Muscle of arm (tissue), 14 donors: ENCODE measurements around the gene NFKB2. TPM values are rescaled to one million over a fixed set of nuclear protein-coding genes. Genes with fewer than 3 reads are reported as not detected.
A peak's percentile ranks its signal among the peaks of the same experiment; 100 is the strongest.

Experiments
- DNase-seq: peaks from one replicate; pipeline ENCODE4 v3.0.0-alpha.2; 2013
- long read RNA-seq, 11 donors: transcript quantifications; one replicate each; lab custom pipeline, GENCODE V29; 2026
- polyA plus RNA-seq, 12 donors: library from polyadenylated mRNA; unstranded; fragments of 120-200 nt; gene quantifications; one replicate each; pipeline ENCODE4 v1.2.1, GENCODE V29; 2013; ENCODE audit not compliant: insufficient read length in 12 of 12

Gene NFKB2
- polyA plus RNA-seq, result 10 to 100 TPM in 11 of 12 donors, not detected in 1; 11.2 to 29.2 (median 14.8) TPM
- long read RNA-seq, donor 1, result 0 reads
- long read RNA-seq, donor 2, result 0 reads
- long read RNA-seq, donor 3, result 0 reads
- long read RNA-seq, donor 4, partial matches to known transcripts, result 0 of 1 reads
- long read RNA-seq, donor 4, other reads (novel, unspliced or antisense), result 0 of 1 reads
- long read RNA-seq, donor 5, result 0 reads
- long read RNA-seq, donor 6, result 0 reads
- long read RNA-seq, donor 7, result 0 reads
- long read RNA-seq, donor 8, result 0 reads
- long read RNA-seq, donor 9, result 0 reads
- long read RNA-seq, donor 10, partial matches to known transcripts, result 0 of 1 reads
- long read RNA-seq, donor 10, other reads (novel, unspliced or antisense), result 0 of 1 reads
- long read RNA-seq, donor 11, partial matches to known transcripts, result 0 of 2 reads
- long read RNA-seq, donor 11, other reads (novel, unspliced or antisense), result 0 of 2 reads

DNA sequence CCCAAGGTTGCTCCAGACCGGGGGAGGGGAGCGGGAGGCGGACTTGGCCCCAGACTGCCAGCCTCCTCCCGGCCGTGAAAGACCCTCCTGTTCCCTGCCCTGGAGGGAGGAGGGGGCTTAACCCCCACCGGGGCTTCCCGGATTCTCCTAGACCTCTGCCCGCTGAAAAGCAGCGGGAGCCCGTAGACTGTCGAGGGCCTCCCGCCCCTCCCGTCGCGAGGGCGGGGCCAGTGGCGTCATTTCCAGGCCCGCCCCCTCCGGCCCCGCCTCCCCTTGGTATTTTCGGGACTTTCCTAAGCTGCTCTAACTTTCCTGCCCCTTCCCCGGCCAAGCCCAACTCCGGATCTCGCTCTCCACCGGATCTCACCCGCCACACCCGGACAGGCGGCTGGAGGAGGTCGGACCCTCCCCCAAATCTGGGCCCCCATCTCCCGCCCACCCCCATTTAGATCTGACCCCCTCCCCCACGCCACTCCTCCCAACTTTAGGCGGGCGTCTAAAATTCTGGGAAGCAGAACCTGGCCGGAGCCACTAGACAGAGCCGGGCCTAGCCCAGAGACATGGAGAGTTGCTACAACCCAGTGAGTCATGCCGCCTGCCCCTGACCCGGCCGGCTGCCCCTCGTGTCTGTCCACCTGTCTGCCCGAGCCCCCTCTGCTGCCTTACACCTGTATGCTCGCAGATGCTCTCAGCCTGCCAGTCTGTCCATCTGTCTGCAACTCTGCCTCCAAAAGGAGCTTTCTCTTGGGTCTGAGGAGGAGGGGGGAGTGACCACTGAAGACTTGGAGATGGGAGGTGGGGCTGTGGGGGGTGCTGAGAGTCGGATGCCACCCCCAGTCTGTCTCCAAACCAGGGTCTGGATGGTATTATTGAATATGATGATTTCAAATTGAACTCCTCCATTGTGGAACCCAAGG is at the start of gene NFKB2:
Gene NFKB2, plus strand, starts transcription at position 306 of the 917 bp plus-strand sequence. Its CDS starts 255 bp downstream, at position 561.
- DNase-seq, result peak; percentile 95

DNA sequence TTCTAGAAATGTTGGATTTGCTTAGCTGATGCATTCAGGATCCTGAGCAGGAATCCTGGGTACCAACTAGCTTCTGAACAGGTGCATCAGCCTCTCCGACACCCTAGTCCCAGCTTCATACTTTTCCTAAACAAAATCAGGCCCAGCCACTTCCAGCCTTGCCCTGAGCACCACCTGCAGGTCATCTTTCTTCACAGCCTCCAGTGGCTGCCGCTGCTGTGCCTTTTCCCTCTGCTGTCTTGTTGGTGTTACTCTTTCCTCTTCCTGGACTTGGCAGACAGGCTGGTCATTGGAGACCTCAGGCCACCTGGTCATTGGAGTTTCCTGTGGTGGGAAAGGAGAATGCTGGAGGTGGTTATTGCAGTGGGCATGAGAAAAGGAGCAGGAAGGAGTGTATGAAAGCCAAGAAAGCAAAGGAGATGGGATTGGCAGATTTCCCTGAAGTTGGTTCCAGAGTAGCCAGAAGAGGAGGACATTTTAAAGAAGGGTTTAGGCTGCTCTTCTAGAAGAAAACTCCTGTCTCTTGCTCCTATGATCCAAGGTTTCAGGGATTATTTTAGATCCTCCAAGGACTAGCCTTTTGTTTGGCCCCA is 48.2 kb upstream of the NFKB2 start:
- DNase-seq, result no peak

- DNase-seq, result peak; percentile 60
Observed at GRCh38 chr10:102352066-102352715, 43.3 kb upstream of the NFKB2 start.

DNA sequence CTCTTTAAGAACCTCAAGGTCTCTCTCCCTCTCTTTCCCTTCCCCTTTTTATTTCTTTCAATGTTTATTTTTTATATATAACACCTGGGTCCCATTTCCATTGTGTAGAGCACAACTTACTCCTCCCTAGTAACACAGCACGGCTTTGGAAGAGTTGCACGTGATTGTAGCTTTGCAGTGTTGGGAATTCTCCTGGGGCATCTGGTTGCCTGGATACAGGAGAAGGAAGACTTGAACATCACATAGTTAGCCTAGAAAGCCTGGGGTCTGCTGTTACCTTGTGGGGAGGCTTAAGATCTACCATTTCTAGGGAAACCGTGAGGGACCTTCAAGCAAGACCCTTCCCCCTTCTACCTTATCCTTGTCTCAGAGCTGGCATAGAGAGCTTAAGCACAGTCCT is 41.1 kb upstream of the NFKB2 start:
- no peak for DNase-seq

DNA sequence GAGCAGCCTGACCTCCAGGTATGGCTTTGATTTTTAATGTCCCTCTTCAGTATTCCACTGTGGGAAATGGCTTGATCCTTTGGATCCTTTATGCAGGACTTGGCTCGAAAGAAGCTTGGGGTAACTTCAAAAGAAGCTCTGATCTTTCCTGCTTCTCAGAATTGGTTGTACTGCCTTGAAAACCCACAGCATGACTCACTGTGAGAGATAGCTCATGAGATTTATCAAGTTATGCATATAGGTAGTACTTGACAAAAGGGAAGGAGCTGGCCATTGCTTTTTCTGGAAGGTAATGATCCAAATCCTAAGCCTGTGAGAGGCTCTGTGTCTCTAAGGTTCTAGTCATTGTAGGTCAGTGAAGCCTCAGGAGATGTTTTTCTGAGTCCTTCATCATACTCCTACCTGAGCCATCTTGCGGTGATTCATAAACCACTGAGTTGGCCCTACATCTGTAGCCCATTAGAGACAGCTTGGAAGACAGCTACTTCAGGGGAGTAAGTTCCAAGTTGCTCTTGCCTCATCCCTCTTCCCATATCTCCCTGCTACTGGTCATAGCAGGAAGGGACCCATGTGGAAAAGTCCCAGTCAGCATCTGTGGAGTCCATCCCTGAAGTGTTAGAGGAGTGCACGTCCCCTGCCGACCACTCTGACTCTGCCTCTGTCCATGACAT is 36.7 kb upstream of the NFKB2 start:
- DNase-seq, result no peak

GRCh38 chr10:102367441-102367840 is 28.1 kb upstream of the NFKB2 start:
- DNase-seq, result no peak

DNA sequence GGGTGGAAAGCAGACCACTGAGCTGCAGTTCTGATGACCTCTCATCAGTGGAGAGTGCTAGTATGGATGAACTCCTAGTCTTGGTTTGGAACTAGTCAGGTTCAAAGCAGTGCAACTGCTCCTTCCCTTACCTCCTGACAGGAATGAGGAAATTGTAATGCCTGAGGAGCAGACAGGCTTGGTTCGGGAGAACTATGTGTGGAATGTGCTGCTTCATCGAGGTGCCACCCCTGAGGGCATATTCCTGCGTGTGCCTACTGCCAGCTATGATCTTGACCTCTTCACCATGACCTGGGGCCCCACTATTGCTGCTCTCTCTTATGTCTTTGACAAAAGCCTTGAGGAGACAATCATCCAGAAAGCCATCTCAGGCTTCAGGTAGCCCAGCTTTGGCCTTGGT is 27.4 kb upstream of the NFKB2 start:
- no peak for DNase-seq

DNA sequence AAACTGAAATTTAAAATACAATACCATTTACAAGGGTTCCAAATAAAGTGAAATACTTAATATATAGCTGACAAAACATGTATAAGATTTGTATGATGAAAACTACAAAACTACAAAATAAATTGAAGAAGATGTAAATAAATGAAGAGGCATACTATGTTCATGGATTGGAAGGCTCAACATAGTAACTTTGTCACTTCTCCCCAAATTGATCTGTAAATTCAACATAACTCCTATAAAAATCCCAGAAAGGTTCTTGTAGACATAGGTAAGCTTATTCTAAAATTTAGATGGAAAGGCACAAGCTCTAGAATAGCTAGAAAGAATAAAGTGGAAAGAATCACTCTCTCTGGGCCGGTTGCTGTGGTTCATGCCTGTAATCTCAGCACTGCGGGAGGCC is 24.2 kb upstream of the NFKB2 start:
- no peak for DNase-seq

DNA sequence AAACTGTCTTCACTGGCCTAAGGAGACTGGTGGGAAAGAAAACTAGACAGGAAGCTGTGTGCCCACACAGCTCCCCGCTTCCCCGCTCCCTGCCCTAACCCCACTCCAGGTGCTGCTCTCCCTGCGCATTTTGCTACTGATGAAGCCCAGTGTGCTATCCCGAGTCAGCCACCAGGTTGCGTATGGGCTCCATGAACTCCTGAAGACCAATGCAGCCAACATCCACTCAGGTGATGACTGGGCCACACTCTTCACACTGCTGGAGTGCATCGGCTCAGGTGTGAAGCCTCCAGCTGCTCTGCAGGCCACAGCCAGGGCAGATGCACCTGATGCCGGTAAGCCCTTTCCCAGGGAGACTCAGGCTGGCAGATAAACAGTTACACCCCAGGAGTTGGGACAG is 20.3 kb upstream of the NFKB2 start:
- no peak for DNase-seq

- no peak for DNase-seq
Observed at GRCh38 chr10:102375867-102376266, 19.6 kb upstream of the NFKB2 start.

GRCh38 chr10:102376901-102377300 is 18.6 kb upstream of the NFKB2 start:
- no peak for DNase-seq

- DNase-seq, result no peak
Observed at GRCh38 chr10:102379383-102379782, 16.1 kb upstream of the NFKB2 start.

- DNase-seq, result no peak
Observed at GRCh38 chr10:102381983-102382382, 13.5 kb upstream of the NFKB2 start.

DNA sequence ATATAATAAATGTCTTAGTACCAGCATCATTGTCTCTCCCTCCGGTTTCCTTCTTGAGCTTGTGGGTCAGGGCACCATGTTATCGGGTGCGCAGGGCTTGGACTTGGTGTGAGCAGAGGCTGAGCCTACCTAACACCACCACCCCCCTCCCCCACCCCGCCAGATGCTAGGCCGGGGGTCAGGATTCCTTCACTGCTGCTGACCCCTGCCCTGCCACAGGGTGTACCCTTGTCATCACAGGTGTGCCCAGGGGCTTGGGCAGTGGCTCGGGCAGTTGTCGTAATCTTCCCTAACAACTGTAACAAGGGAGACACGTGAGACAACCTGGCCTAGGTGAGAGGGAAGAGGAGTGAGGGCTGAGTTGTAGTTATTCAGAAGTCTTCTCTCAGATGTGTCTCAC is 12.6 kb upstream of the NFKB2 start:
- no peak for DNase-seq

GRCh38 chr10:102384053-102384452 is 11.5 kb upstream of the NFKB2 start:
- no peak for DNase-seq

DNA sequence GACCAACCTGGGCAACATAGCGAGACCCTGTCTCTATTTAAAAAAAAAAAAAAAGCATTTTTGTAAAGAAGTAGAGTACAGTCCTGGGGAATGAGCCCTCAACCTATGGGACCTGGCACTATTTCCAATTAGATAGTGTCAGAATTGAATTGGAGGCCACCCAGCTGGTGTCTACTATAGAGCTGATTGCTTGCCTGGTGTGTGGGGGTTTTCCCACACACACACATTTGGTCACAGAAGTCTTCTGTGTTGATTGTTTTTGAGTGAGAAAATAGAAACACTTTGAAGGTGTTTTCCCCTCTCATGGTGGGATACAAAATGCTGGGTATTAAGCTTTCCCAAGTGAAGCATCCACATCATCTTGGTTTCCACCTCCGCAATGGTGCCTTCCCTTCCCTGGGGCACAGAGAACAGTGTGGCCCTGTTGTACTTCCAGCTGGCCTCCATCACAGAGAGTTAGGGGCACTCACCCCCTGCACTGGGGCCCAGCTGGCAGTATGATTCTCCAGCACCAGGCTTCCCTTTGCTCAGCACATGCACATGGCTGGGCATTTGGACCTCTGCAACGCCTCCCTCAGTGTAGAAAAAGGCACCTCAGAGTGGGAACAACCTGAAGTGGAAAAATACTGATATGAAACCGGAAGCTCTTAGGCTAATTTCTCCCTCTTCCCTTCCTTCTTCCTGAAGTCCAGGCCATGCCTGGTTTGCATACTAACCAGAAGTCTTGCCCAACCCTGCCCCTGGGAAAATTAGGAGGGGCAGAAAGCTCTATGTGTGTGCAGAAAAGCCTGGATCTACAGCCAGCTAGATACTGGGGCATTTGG is 10.7 kb upstream of the NFKB2 start:
- no peak for DNase-seq

- no peak for DNase-seq
Observed at GRCh38 chr10:102389894-102390293, 5.6 kb upstream of the NFKB2 start.

- no peak for DNase-seq
Observed at GRCh38 chr10:102392306-102392705, 3.2 kb upstream of the NFKB2 start.

- DNase-seq, result no peak
Observed at GRCh38 chr10:102393411-102394078, 2.0 kb upstream of the NFKB2 start.
